GM19372 (cell line): ENCODE measurements around the gene FOXO6.

Experiments
- ATAC-seq: cut with Tn5 transposase; IDR thresholded peaks from one replicate; pipeline ENCODE4 v1.9.1; 2021; ENCODE audit warnings: mild to moderate bottlenecking, low read depth, moderate library complexity; ENCODE audit not compliant: unreplicated experiment

FOXO6 gene

GRCh38 chr1:41380979-41381691, 19.9 kb downstream of the FOXO6 start:
- no peak for ATAC-seq

GRCh38 chr1:41381692-41382479, 20.7 kb downstream of the FOXO6 start:
- ATAC-seq, result no peak

- no peak for ATAC-seq
These were observed 21.4 kb downstream of the FOXO6 start for GRCh38 chr1:41382480-41383090.

- no peak for ATAC-seq
These were observed 22.0 kb downstream of the FOXO6 start for GRCh38 chr1:41383094-41383852.

GRCh38 chr1:41384579-41384978, 23.3 kb downstream of the FOXO6 start:
- ATAC-seq, result no peak

- no peak for ATAC-seq
These were observed 24.4 kb downstream of the FOXO6 start for GRCh38 chr1:41385398-41386195.

- no peak for ATAC-seq
These were observed 25.0 kb downstream of the FOXO6 start for GRCh38 chr1:41386196-41386663.

- ATAC-seq, result no peak
These were observed 26.4 kb downstream of the FOXO6 start for GRCh38 chr1:41387667-41388091.

- ATAC-seq, result no peak
These were observed 27.3 kb downstream of the FOXO6 start for GRCh38 chr1:41388510-41388909.

GRCh38 chr1:41389009-41389408, 27.8 kb downstream of the FOXO6 start:
- ATAC-seq, result no peak

- no peak for ATAC-seq
These were observed 28.9 kb downstream of the FOXO6 start for GRCh38 chr1:41390166-41390565.

GRCh38 chr1:41390573-41390972, 29.3 kb downstream of the FOXO6 start:
- ATAC-seq, result no peak

- ATAC-seq, result no peak
These were observed 30.7 kb downstream of the FOXO6 start for GRCh38 chr1:41391834-41392527.

GRCh38 chr1:41392528-41392924, 31.3 kb downstream of the FOXO6 start:
- ATAC-seq, result no peak

- ATAC-seq, result no peak
These were observed 32.6 kb downstream of the FOXO6 start for GRCh38 chr1:41393716-41394368.

- no peak for ATAC-seq
These were observed 33.1 kb downstream of the FOXO6 start for GRCh38 chr1:41394369-41394744.

GRCh38 chr1:41394959-41395956, 34.0 kb downstream of the FOXO6 start:
- no peak for ATAC-seq

GRCh38 chr1:41396084-41396483, 34.9 kb downstream of the FOXO6 start:
- no peak for ATAC-seq
